GM12872 (cell line): Measurements from ENCODE around the gene ID4.

Experiments
- CTCF ChIP-seq: IDR thresholded peaks from 3 replicates; pipeline ENCODE4 v1.5.1; 2011; ENCODE audit warnings: low read depth, mild to moderate bottlenecking, low read length, moderate library complexity; ENCODE audit not compliant: insufficient read depth

Gene ID4

DNA sequence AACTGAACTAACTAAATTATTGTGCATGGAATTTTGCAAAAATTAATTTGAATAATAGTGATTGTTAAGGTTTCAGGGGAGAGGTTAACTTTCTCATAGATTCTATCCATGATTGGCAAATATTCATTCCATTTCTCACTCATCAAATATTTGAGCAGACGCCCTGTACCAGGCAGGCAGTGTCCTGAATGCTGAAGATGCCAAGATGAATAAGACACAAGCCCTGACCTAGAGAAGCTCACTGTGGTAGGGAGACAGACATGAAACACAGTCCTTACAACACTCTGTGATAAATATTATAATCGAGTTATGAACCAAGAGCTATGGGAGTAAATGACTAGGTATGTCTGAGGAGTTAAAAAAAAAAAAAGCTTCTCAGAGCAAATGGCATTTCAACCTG is 18.4 kb upstream of the ID4 start:
- no peak for TF ChIP-seq CTCF

DNA sequence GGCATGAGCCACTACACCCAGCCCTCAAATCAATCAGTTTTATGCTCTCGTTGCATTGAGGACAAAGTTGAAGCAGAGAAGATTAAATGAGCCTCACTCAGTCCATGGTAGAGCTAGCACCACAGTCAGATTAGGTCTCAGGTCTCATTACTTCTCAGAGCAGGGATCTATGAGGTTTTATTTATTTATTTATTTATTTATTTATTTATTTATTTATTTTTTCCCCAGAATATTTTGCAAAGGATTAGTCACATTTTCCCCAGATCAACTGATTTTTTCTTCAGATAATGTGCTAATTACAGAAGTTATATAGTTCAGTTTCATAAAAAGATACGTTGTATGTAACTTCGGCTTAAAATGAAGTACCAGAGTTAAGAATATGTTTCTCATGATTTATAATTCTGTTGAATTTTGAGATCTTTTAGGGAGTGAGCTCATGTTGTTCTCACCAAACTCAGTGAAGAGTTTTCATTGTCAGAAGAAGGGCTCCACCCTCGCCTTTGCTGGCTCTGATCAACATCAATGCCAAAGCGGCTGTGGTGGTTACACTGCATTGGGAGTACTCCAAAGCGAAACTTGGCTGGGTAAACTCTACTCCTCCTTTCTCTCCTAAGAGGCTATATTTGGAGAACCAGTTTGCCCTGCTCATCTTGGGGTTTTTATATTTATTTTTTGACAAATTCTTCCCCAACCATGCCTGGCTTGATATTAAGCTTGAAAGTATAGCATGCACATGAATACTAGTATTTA is 12.9 kb upstream of the ID4 start:
- no peak for TF ChIP-seq CTCF

- no peak for TF ChIP-seq CTCF
These were observed 9.9 kb upstream of the ID4 start for GRCh38 chr6:19827247-19827646.

DNA sequence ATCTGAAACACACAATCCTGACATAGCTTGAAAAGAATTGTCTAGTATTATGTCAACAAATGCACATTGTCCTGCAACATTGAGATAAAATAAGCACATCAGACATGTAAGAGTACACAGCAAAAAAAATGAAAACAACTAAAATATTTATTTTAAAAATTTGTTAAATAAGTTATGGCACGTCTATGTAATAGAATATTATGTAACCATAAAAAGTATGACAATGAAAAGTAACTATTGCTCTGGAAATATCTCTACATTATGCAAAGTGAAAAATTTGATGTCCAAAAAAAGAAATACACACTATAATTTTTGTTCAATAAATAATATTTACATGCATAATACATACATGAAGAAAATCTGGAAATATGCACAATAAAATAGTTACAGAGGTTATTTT is 9.3 kb upstream of the ID4 start:
- TF ChIP-seq CTCF, result no peak

DNA sequence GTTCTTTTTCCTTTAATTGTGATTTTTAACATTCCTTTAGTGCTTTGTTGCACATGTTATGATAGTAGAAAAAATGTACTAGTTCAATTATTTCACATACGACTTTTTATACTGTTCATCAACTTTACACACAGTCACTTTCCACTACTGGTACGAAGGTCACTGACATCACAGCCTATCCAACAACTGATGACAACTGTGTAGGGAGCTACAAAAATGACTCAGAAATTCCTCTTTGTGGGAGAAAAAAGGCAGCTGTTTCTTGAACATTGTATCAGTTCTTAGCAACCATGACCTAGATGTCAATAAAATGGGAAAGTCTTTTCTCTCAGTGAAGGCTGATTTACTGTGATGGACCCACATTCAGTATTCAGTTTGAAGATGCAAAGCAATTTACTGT is 7.0 kb upstream of the ID4 start:
- no peak for TF ChIP-seq CTCF

- TF ChIP-seq CTCF, result no peak
These were observed 5.8 kb upstream of the ID4 start for GRCh38 chr6:19831358-19831757.

- TF ChIP-seq CTCF, result no peak
These were observed 3.2 kb upstream of the ID4 start for GRCh38 chr6:19833947-19834346.
